ENCODE results near the gene GNAO1. TPM values are rescaled to one million over a fixed set of nuclear protein-coding genes. Genes with fewer than 3 reads are reported as not detected.

GNAO1 gene
- polyA plus RNA-seq, 1 experiment = 10.8 TPM

DNA sequence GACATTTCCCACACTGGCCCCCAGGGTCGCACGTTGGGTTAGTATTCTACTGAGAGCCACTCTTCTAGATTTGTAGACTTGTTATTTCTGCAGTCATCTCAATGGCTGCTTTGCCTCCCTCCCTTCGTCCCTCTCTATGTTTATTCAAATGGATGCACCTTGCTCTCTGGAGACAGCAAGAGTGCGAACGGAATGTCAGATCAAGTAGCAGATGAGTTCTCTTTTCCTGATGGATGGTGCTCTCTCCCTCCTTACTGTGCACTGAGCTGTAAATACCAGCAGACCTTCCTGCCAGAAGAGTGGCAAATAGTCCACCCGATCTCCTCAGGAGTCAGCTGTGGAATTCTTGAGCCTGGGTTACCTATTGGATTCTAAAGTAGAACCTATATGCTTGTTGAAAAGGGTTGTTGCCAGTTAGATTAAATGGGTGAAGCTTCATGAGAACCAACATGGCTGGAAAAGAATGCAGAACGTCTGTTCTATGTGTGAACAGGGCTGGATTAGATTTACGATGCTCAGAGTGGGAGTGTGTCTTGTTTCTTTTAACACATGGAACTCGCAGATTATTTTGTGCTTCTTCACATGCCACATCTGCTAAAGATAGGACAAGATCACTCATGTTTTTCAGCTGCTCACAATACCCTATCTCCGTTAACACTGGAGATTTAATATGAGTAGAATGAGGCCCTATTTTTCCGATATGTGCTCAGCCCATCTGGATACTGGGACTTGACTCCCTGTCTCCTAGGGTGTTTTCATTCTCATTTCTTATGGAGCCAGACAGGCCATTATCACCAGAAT is 6.1 kb downstream of the GNAO1 start:
- ChIA-PET CTCF (interaction anchor here (1.0 to 1.1 kb wide), 2 partner anchors 12 to 72 kb away, joined by 3 read pairs; no protein-coding TSS in a partner anchor), POLR2A (no interaction called here)
- peaks cover 7% of the 10 kb centered on the region; the same call in 1 of the 2 replicates for H3K27me3 ChIP-seq (ENCODE audit: control insufficient read depth, insufficient read depth, low read length)

DNA sequence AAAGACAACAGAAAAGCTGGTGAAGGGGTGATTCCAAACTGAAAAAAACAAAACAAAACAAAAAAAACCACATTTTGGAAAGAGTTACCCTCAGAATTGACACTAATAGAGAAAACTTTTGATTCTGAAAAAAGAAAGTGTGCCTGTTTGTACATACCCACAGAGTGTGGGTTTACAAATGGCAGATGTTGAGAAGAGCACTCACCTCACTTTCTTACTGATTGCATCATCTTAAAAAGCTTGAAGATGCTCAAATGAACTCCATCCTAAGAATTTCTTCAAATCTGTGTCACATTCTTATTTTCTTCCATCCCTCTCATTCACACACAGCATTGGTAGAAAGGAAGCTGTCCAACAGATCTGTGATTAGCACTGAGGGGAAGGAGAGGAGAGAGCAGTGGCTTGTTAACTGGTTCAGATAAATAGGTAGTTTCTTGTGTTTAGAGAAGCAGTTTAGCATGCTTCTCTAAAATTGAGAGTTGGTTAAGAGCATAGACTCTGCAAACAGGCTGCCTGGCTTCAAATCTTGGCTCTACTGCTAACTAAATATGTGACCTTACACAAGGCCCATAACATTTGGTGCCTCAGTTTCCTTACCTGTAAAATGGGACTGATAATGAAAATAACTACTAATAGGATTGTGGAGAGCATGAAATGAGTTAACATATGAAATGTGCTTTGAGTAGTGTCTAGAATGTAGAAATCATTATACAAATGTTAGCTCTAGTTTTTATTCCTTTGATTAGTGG is 6.9 kb downstream of the GNAO1 start:
- Histone ChIP-seq H3K36me3 (ENCODE audit: control insufficient read depth, insufficient read depth, low read length) (no peaks in the 10 kb centered on the region), H3K27me3 (ENCODE audit: control insufficient read depth, insufficient read depth, low read length) (peaks cover 5% of the 10 kb centered on the region; the same call in 1 of the 2 replicates), H3K4me3 (ENCODE audit: low read depth, low read length) (no peak overlapping the region)
- DNase-seq (ENCODE audit: low read depth) = no peak
- ChIA-PET POLR2A (no interaction called here), CTCF (interaction anchor here (1.1 kb wide), 1 partner anchor 11 kb away, joined by 3 read pairs; no protein-coding TSS in a partner anchor)
- TF ChIP-seq, protein P1, sequence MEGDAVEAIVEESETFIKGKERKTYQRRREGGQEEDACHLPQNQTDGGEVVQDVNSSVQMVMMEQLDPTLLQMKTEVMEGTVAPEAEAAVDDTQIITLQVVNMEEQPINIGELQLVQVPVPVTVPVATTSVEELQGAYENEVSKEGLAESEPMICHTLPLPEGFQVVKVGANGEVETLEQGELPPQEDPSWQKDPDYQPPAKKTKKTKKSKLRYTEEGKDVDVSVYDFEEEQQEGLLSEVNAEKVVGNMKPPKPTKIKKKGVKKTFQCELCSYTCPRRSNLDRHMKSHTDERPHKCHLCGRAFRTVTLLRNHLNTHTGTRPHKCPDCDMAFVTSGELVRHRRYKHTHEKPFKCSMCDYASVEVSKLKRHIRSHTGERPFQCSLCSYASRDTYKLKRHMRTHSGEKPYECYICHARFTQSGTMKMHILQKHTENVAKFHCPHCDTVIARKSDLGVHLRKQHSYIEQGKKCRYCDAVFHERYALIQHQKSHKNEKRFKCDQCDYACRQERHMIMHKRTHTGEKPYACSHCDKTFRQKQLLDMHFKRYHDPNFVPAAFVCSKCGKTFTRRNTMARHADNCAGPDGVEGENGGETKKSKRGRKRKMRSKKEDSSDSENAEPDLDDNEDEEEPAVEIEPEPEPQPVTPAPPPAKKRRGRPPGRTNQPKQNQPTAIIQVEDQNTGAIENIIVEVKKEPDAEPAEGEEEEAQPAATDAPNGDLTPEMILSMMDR (IDR thresholded peaks at IDR 0.05; ENCODE audit: insufficient read depth, low read depth, low read length) = no peak

More for the DNA sequence above, 6.1 kb downstream of the GNAO1 start:
- Histone ChIP-seq H3K4me3 (ENCODE audit: low read depth, low read length) (no peak overlapping the region), H3K36me3 (ENCODE audit: control insufficient read depth, insufficient read depth, low read length) (no peaks in the 10 kb centered on the region)
- no peak for DNase-seq (ENCODE audit: low read depth)
- TF ChIP-seq, protein P1 (IDR thresholded peaks at IDR 0.05; ENCODE audit: insufficient read depth, low read depth, low read length) = no peak

DNA sequence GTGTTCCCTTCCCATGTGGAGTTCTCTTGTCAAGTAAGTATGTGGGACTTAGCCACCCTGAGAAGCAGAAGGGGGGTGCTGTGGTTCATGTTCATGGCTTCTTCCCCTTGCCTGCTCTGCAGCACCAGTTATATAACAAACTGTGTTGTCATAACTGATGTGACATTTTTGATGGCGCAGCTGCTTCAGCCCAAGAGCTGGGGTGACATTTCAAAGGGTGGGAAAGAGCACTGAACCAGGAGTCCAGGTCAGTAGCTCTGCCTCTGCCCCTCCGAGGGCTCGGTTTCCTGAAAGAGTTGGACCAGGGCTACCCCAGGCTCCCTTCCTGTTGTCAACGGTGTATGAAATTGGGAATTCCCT is 7.4 kb downstream of the GNAO1 start:
- H3K4me3 ChIP-seq (ENCODE audit: low read depth, low read length) = no peak overlapping the region
- DNase-seq (ENCODE audit: low read depth) = no peak
- TF ChIP-seq, protein P1 (IDR thresholded peaks at IDR 0.05; ENCODE audit: insufficient read depth, low read depth, low read length) = no peak
- no peaks in the 10 kb centered on the region for H3K36me3 ChIP-seq (ENCODE audit: control insufficient read depth, insufficient read depth, low read length)
- ChIA-PET POLR2A (no interaction called here), CTCF (no interaction called here)
- H3K27me3 ChIP-seq (ENCODE audit: control insufficient read depth, insufficient read depth, low read length) = peaks cover 2% of the 10 kb centered on the region; the same call in 1 of the 2 replicates

DNA sequence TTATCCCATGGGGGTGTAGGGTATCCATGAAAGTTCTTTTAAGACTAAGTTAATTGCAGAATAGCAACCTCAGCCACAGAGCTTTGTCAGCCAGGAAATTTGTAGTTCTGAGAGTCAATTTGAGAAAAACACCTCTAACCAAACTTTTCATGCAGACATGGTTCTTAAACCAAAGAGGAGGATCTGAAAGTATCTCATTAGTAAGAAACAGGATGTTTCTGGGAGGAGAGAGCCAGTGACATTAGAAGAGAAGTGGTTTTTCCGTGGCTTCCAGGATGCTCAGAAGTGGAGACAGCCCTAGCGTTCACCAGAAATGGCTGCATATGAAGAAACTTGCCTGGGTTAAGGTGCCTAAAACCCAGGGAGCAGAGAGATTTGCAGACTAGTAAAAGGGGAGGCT is 7.9 kb downstream of the GNAO1 start:
- H3K36me3 ChIP-seq (ENCODE audit: control insufficient read depth, insufficient read depth, low read length) = no peaks in the 10 kb centered on the region

DNA sequence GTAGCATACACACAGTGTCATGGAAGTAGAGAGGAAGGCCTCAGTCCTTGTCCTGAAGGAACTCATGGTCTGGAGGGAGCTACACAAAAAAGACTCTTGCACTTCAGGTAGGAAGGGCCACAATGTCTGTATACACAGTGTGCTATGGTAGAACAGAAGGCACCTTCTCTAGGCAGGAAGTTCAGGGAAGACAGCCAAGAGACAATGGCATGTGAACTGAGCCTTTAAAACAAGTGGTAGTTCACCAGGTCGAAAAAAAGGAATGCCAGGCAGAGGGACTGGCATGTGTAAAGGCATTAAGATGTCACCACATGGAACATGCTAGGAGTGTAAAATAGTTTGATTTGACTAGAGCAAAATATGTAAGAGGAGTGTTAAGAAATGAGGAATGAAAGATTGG is 9.7 kb downstream of the GNAO1 start:
- POLR2A ChIA-PET = no interaction called here
- no peak for DNase-seq (ENCODE audit: low read depth)
- no peaks in the 10 kb centered on the region for H3K36me3 ChIP-seq (ENCODE audit: control insufficient read depth, insufficient read depth, low read length)
- no peak overlapping the region for H3K4me3 ChIP-seq (ENCODE audit: low read depth, low read length)
- no peaks in the 10 kb centered on the region for H3K27me3 ChIP-seq (ENCODE audit: control insufficient read depth, insufficient read depth, low read length)
- CTCF ChIA-PET = no interaction called here
- TF ChIP-seq, protein P1 (IDR thresholded peaks at IDR 0.05; ENCODE audit: insufficient read depth, low read depth, low read length) = no peak

More for the DNA sequence above, 7.9 kb downstream of the GNAO1 start:
- ChIA-PET POLR2A (no interaction called here), CTCF (no interaction called here)
- DNase-seq (ENCODE audit: low read depth) = no peak
- no peak overlapping the region for H3K4me3 ChIP-seq (ENCODE audit: low read depth, low read length)
- TF ChIP-seq, protein P1 (IDR thresholded peaks at IDR 0.05; ENCODE audit: insufficient read depth, low read depth, low read length) = no peak
- H3K27me3 ChIP-seq (ENCODE audit: control insufficient read depth, insufficient read depth, low read length) = peaks cover 2% of the 10 kb centered on the region; the same call in 1 of the 2 replicates

Measured in BJ (cell line).